ENCODE results near the gene PRKD3.

DNA sequence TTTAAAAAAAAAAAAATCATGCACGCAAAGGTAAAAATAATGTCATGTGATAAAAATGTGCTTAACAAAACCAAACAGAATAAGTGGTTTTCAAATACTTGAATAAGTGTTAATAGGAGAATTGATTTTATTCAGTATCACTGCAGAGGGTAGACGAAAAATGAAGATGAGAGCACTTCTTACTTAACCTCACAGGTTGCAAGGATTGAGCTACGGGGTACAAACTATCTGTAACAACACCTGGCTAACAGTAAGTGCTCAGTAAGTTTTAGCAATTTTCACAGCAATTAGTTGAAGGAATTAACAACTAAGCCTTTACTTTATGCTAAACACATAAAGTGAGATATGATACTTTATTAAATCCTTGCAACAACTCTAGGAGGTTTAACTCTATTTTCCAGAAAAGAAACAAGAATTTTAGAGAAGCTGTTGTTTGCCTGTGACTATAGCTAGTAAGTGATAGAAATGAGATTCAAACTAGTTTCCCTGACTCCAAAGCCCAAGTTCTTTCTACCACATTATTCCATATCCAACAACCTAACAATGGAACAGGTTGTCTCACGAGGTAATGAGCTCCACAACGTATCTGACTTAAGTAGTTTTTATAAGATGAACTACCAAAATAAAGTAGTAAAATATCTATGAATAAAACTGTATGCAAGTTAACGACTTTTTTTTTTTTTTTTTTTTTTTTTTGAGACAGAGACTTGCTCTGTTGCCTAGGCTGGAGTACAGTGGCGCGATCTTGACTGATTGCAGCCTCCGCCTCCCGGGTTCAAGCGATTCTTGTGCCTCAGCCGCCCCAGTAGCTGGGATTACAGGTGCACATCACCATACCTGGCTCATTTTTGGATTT is 4.7 kb downstream of the PRKD3 start:
- TF ChIP-seq, protein P1, sequence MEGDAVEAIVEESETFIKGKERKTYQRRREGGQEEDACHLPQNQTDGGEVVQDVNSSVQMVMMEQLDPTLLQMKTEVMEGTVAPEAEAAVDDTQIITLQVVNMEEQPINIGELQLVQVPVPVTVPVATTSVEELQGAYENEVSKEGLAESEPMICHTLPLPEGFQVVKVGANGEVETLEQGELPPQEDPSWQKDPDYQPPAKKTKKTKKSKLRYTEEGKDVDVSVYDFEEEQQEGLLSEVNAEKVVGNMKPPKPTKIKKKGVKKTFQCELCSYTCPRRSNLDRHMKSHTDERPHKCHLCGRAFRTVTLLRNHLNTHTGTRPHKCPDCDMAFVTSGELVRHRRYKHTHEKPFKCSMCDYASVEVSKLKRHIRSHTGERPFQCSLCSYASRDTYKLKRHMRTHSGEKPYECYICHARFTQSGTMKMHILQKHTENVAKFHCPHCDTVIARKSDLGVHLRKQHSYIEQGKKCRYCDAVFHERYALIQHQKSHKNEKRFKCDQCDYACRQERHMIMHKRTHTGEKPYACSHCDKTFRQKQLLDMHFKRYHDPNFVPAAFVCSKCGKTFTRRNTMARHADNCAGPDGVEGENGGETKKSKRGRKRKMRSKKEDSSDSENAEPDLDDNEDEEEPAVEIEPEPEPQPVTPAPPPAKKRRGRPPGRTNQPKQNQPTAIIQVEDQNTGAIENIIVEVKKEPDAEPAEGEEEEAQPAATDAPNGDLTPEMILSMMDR (IDR thresholded peaks at IDR 0.05): no peak
- TF ChIP-seq POLR2AphosphoS5 (IDR thresholded peaks at IDR 0.05) (no peak), EP300 (IDR thresholded peaks at IDR 0.05) (no peak)
